HG02678 (cell line): Measurements from ENCODE around the gene NFIA.

ENCODE experiments used
- ATAC-seq: cut with Tn5 transposase; IDR thresholded peaks from one replicate; pipeline ENCODE4 v1.9.1; 2021; ENCODE audit warnings: mild to moderate bottlenecking, moderate library complexity; ENCODE audit not compliant: unreplicated experiment

Gene NFIA

DNA sequence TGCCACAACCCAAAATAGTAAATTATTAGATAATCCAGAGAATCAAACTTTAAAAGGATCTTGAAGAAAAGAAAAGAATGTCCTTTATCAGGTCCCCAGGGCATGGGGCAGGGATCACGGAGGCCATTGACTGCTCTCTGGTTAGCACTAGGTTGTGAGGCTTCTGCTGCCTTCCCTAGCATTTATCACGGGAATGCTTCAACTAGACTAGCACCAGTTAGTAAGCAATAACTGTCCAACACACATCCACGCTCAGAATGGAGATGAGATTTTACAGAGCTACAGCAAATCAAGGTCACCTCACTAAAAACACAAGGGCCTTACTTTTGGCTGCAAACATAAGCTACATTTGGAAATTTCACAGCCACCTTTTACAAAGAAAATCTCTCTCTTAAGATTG lies 304.0 kb downstream of the NFIA start:
- ATAC-seq, result no peak

DNA sequence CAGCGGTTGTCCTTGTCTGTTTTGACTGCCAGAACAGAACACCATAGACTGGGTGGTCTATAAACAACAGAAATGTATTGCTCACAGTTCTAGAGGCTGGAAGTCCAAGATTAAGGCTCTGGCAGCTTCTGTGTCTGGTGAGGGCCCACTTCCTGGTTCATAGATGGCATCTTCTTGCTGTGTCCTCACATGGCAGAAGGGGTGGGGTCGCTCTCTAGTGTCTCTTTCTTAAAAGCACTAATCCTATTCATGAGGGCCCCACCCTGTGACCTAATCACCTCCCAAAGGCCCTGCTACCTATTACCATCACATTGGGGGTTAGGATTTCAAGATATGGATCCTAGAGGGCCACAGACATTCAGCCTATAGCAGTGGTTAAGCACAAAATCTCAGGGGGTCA lies 304.4 kb downstream of the NFIA start:
- no peak for ATAC-seq

DNA sequence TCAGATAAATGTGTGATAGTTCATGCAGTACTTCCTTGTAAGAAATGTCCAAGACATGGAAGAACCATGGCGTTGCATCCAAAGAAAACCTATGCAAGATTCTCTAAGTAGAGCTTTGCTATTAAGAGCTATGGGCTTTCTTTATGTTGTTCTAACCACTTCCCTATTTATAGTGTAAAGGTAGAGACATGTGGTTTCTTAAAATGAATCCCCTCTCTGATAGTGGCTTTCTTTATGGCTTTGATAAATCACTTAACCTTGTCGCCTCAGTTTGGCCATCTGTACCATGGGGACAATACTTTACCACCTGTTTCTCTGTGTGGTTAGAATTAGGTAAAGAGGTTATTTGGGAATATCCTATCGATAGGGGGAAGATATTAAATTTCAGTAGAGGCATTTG lies 305.5 kb downstream of the NFIA start:
- ATAC-seq, result no peak

DNA sequence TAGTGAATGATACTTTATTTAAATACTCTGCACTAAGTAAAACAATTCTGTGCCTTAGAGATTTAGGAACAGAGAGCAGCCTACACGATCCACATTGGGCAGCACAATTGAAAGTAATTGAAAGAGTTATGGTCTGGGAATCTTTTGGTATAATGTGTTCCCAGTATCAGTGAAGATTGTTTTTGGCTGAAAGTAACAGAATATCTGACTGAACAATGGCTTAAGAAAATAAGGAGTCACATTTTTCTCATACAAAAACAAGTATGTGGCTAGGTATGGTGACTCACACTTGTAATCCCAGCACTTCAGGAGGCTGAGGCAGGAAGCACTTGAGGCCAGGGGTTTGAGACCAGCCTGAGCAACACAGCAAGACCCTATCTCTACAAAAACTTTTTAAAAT lies 306.2 kb downstream of the NFIA start:
- ATAC-seq, result no peak

DNA sequence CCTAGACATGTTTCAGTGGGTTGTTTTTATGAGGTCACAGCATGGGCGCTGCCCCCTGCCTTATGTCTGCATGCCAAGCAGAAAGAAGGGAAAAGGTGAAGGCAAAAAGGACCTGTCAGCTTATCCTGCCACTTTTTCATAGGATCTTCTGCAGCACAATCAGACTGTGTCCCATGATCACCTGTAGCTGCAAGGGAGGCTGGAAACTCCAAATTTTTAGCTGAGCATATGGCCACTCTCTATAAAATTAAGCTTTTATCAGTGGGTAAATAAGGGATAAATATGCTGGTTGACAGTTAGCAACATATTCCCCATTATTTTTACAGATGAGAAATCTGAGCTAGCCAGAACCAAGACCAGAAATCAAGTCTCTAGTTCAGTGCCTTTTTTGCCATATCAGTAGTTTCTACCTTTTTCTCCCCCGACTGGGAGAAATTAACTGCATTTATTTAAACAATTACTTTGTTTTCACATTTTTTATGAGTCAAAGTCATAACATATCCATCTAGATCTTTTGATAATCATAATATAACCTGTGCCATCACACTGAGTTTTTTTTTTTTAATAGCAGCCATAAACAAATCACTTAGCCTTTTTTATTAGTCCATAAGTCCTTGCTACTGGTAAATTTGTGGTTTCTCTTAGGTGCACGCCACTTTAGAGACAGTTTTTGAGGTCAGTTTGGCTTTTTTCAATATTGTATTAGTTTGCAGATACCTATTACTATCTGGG lies 307.0 kb downstream of the NFIA start:
- no peak for ATAC-seq

DNA sequence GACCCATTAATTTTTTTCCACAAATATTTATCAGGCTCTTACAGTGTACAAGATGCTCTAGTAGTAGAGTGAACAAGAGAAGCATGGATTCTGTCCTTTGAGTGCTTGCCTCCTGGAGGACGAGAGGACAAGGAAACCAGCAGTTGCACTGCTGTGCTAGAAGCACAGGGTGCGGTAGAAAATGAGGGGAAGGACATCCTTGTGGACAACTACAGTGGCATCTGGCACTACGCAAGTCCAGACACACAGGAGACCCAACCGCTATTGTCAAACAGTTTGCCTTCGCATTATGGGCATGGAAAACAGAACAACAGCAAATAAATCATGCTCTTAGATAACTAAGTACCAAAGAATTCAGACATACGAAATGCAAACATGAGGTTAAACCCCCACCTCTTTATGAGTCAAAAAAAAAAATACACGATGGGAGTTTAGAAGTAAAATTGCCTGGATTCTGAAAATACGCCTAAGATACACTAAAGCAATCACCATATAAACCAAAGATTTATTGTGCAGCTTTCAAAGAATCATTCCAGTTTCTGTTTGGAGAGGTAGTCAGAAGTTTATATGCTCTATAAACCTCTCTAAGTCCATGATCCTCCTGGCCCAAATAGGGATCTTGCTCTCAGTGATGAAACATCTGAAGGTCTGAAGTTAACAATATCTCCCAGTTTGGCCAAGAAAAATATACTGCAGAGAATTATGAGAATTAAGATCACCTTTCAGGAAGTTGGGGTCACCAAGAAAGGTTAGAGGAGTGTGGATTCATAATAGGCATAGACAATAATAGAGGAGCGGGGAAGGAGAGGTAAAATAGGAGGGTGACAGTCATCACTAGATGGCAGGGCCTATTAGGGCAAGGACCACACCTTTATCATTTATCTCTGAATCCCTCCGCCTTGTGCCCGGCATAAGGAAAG lies 307.8 kb downstream of the NFIA start:
- ATAC-seq, result no peak

DNA sequence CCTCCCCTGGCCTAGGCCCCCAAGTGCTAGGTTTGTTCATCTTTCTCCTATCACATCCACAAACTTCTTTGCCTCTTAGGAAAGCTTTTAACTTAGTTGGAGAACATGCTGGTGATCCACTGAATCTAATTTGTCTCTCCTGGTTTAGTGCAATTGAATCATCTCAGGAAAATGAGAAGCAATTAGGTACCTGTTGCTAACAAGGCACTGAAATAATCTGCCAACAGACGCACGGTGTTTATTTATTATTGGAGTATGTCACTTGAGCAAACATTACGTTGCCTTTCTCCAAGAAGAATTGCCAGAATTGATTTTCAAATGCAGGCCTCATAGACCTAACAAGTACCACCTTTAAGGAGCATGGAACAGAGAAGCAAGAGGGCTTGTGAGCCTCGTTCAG lies 309.4 kb downstream of the NFIA start:
- ATAC-seq, result no peak

DNA sequence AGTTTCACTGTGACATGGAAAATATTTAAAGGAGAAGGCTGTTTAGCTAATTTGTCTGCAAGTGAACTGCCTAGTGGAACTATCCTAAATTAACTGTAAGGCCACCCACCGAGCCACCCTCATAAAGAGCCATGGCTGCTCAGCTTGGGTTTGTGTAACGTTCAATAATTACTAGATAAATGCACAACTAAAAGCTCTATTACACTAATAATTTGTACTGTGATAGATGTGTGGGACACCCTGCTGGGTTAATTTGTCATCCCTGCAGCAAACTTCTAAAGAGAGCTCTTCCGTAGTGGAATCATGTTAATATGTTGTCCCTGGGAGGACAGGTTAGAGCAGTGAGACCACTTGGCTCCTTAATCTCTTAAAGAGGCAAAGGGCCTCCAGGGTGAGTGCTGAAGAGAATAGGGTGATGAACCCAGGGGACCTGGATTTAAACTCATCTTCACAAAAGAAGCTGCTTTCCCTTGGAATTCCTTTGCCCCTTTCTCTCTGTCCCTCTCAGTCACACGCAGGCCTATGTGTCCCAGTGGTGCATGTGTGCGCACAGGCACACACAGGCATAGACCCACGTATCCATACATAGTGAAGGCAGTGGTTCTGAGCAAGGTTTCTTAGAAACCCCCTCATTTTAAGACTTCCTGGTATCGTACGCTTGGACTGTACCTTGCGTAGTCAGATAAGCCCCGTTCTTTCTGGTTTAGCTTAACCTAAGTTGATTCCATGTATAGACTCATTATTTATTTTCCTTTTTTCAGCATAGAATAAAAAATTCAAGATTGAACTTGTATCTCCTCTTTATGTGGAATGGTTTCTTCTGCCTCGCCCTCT lies 310.3 kb downstream of the NFIA start:
- ATAC-seq, result no peak

DNA sequence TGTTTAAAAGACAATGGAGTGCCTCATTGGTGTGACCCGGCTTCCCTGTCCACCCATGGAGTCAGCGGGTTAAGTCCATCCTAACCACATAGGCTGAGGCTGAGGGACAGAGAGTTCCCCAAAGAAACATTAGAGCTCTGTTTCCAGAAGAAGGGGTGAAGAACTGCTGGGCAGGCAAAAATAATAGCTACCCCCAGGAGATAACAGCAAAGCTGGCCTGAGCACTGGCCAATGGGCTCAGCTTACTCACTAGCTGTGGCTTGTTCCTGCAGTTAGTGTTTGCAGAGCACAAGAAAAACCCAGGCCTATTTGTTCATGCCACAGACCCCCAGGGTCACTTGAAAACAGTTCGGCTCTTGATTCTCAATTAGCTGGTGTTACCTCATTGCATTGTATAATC lies 311.2 kb downstream of the NFIA start:
- no peak for ATAC-seq

DNA sequence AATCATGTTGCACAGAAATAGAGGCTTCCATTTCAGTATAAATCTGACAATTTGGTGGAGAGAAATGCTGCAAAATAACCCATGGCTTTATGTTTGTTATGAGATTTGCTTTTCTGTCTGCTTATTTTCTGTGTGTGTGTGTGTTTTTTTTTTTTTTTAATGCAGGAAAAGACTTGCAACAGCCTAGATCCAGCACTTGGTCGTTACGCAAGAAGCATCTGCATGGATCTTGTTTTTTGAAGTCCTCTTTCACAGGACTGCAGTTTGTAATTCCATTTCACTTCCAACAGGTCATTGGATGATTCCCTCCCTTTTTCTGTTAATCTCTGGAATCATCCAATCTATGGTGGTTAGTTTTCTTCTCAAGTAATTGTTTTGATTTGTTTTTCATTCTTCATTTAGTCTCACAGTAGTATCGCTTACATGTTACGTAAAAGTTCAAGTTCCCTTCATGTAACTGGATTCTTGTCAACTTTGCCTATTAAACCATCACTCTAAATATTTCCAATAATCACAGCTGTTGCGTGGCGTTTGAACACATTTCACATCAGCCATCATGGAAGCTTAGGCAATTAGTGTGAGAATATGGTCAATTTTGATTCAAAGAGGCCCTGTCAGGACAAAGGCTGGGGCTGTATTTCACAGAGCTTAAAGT lies 312.9 kb downstream of the NFIA start:
- no peak for ATAC-seq

DNA sequence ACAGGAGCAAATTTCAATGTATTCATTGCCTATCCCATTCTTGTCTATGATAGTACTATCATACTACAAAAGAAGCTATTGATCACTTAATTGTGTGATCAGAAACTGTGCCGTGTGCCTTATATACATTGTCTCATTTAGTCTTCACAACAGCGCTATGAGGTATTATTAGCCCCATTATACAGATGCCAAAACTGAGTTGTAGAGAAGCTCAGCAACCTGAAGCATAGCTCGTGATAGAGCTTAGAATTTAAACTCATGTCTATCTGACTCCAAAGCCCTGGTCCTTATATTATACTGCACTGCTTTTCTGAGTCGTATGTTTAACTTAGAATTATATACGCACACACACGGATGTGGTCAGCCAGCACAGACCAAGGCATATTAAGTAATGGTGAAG lies 315.1 kb downstream of the NFIA start:
- ATAC-seq, result no peak

DNA sequence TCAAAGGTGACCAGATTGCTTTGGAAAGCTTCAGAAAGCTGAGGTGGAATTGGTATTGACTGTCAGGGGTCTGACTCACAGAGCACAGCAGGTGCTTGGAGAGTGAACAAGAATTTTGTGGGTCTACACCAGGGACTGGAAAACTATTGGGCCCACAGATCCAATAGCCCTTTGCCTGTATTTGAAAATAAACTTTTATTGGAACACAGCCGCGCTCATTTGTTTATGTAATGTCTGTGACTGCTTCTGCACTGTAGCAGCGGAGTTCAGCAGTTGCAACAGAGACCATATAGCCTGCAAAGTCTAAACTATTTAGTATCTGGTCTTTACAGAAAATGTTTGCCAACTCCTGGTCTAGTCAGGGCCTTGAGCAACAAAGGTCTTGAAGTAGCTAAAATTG lies 315.6 kb downstream of the NFIA start:
- no peak for ATAC-seq

DNA sequence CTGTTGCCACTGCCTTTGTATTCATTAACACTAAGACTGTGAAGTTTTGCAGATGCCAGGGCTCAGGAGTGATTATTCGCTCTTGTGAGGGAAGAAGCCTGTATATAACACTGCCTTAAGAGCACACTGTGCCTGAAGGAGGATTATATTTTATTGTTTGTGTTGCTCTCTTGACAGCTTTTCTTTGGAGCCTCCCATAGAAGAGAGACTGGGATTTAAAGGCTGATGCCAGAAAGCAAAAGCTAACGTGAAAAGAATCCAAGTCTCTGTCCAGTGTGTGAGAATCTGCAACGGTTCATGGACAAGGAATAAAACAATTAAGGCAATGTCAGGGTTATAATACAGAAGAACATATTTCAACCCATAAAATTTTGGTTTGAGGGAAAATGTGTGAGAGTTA lies 316.8 kb downstream of the NFIA start:
- ATAC-seq, result no peak

DNA sequence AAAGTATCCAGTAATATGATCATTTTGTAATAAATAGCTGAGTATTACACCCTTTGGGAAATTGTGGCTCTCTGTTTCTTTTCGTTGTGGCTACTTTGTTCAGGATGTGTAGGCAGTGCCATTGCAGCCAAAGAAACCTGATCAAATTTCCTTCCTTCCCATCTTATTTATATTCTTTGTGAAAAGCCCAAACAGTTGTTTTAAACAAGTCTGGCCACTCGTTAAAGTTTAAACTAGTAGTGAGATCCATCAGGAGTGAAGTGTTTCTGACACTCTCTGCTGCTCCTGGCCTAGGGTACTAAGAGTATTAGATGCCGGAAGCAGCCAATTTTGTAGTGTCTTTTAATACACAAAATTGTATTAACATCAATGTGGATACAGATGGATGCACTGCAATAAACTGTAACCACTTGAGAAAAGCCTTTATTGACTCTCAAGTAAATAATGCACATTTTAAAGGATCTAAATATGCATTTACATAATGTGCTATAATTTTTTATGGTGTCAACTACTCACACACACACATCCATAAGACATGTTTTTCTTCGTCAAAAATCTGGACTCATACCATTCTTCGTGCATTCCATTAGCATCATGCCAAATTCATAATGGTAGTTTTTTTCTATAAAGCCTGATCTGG lies 317.9 kb downstream of the NFIA start:
- no peak for ATAC-seq

DNA sequence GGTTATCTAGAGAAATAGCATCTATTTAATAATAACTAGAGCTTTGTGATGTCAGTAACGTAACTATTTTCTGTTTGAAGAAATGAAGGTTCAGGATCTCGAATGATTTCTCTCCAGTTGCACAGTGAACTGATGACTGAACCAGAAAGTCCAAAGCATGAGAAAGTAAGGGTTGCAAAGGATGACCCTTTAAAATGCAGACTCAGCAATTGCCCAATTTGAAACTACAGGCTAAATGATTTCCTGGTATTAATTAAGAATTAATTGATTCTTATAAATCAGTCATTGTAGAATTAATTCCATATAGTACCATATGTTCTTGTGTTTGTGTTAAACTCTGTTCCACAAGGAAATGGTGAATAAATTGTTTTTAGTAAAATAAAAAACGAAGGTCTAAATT lies 318.6 kb downstream of the NFIA start:
- no peak for ATAC-seq

DNA sequence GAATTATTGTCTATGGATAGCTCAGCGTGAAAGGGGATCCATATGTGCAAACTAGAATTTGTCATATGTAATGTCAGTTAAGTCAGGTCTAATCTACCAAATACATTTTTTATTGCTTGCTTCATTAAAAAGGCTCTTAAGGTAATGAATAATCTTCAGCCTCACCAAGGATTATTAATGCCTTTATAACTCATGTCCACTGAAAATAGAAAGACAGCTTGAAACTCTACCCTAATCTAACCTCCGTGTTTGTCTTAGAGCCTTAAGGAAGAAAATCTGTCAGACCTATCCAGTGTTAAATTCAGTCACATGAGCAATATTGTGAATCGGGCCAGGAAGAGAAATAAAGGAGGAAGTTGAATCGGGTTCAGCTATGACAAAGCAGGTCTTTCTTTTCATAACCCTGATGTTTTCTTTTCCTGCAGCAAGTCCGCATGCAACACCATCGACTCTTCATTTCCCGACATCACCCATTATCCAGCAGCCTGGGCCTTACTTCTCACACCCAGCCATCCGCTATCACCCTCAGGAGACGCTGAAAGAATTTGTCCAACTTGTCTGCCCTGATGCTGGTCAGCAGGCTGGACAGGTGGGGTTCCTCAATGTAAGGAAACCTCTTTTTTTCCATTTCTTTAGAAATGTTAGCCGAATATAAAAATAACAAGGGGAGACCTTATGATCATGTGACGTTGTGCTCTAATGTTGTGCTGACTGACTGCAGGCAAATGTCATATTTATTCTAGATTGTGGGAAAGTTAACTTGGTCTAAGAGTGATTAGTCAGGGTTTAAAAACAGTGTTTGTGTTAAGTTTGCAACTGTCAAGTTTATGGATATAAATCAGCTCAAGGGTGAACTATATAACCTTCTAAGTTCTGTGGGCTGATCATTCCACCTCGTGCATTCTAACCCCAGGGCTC lies 321.6 kb downstream of the NFIA start:
- no peak for ATAC-seq

DNA sequence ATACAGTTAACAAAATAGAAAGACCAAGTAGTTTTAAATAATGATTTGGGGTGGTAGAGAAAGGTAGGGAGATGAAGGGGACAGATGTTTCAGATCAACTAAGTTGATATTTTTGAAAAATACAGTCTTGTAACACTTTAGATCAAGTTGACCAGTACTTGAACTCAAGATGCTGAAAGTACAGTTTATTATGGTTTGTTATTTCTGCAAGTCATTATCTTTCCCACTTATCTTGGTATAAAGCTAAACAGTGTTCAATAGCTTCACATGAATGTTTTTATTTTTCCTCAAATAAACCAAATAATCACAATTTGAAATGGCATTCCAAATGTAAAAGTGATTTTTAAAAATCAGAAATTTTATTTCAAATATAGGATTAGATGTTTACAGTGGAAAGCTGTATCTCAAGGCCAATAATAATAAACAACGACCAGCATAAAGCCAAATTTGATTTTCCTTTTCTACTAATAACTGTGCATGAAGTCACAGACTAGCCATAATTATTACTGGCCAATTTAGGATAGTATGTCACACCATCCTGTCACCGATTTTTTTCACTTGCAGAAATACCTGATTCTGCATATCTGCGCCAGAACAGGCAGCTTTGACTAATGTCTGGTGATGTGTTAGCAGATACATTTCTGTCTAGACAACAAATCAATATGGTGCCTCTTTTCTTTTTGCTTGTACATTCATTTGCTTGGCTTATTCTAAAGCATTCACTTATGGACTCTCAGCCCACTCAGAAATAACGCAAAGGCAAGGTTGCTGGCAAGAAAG lies 322.4 kb downstream of the NFIA start:
- no peak for ATAC-seq

DNA sequence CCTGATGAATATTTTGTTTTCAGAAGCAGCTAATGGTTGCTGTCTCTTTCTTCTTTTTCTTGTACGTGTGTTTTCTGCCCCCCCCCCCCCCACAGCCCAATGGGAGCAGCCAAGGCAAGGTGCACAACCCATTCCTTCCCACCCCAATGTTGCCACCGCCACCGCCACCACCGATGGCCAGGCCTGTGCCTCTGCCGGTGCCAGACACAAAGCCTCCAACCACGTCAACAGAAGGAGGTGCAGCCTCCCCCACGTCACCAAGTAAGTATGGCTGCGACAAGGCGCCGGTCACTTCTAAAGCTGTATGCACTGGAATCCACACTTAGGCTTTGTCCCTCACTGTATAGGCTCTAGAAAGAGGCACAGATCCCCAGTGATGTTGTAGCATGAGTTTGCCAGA lies 324.1 kb downstream of the NFIA start:
- ATAC-seq, result no peak

DNA sequence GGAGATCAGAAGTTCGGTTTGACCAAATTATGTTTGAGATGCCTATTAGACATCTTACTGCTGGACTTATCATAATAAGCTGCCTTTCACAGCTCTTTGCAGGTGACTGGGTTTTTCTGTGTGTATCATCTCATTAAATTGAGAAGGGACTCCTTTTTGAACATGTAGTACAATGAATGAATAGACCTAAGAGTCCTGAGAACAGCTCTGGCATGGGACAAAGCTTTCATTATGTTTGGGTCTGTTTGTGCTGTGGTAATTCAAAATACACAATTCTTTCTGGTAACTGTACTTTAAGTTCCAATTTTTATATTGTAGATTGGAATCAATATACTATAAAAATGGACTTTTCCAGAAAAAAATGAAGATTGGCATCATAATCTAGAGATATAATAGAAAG lies 330.2 kb downstream of the NFIA start:
- no peak for ATAC-seq
